RWPE1 (cell line): Measurements from ENCODE around the gene TOR2A.

ENCODE experiments used
- CTCF ChIA-PET: fragments of 350-600 bp; sonication (Branson Sonifier 250); formaldehyde crosslinking; extraction: SDS; loops from one replicate; lab custom pipeline; 2021; lab: Yijun Ruan, JAX
- POLR2A ChIA-PET: fragments of 400-600 bp; formaldehyde crosslinking; extraction: SDS; loops from one replicate; lab custom pipeline; 2020; ENCODE audit warnings: antibody characterized with exemption; ENCODE audit not compliant: low non-redundant PET; lab: Yijun Ruan, JAX
- DNase-seq: peaks from one replicate; pipeline ENCODE4 v3.0.0; 2012; ENCODE audit warnings: low spot score
- H3K27ac ChIP-seq: fragments of 450-650 bp; 2 replicates; pipeline ENCODE4 v1.5.1; 2017
- TF ChIP-seq, protein P1 (sequence below): fragments of 450-650 bp; conservative IDR thresholded peaks from 2 replicates; pipeline ENCODE4 v1.5.1; 2017; ENCODE audit warnings: low read depth, mild to moderate bottlenecking

TOR2A gene

DNA sequence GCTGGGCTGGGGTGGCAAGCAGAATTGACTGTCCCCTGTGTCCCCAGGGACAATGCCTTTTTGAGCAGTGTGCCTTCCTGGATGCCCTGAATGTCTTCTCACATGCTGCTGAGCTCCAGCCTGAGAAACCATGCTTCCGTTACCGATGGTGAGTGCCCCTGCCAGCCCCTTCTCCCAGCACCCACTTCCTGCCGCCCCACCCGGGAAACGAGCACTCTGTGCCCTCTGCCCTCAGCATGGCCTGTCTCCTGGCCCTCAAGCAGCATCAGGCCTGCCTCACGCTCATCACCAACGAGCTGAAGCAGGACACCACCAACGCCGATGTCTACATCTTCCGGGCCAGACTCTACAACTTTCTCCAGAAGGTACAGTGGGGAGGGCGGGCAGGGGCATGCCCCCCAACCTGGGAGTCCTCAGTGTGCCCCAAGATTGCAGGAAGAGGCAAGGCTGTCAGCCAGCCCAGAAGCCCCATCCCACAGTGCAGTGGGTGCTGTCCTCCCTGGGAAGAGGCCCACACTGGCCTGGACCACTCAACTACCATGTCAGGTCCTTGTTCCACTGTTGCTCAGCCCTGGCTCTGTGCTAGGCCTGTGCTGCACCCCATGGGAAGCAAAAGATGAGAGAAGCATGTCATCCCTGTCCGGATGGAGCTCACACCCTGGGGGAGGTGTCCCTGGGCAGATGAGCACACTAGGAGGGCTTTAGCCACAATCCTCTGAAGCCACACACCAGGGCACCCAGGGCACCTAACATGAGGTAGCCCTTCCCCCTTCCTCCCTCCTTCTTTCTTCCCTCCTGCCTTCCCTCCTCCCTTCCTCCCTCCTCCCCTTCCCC lies 14.8 kb downstream of the TOR2A start:
- CTCF ChIA-PET, result interaction anchor here (5.6 kb wide), 1 partner anchor 14 kb away, joined by 30 read pairs; the partner anchor contains the start of gene TOR2A
- POLR2A ChIA-PET, result no interaction called here
- no peak for DNase-seq
- TF ChIP-seq, protein P1, sequence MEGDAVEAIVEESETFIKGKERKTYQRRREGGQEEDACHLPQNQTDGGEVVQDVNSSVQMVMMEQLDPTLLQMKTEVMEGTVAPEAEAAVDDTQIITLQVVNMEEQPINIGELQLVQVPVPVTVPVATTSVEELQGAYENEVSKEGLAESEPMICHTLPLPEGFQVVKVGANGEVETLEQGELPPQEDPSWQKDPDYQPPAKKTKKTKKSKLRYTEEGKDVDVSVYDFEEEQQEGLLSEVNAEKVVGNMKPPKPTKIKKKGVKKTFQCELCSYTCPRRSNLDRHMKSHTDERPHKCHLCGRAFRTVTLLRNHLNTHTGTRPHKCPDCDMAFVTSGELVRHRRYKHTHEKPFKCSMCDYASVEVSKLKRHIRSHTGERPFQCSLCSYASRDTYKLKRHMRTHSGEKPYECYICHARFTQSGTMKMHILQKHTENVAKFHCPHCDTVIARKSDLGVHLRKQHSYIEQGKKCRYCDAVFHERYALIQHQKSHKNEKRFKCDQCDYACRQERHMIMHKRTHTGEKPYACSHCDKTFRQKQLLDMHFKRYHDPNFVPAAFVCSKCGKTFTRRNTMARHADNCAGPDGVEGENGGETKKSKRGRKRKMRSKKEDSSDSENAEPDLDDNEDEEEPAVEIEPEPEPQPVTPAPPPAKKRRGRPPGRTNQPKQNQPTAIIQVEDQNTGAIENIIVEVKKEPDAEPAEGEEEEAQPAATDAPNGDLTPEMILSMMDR, result no peak
- peak overlapping the region; percentile 95 for H3K27ac ChIP-seq

DNA sequence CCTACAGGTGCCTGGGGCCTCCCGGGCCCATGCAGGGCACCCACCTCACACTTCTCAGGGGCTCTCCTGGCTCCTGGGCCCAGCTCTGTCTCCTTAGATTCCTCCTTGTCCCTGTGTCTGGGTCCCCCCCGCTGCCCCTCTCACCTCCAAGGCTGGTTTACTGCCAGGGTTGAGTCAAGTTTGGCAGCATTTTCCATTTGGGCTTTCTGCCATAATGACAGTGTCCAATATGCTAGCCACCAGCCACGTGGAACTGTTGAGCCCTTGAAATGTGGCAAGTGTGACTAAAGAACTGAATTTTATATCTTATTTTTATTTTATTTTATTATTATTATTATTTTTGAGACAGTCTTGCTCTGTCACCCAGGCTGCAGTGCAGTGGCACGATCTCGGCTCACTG lies 17.3 kb downstream of the TOR2A start:
- DNase-seq, result no peak
- TF ChIP-seq, protein P1, result no peak
- ChIA-PET CTCF (interaction anchor here (0.6 to 0.7 kb wide), 2 partner anchors 97 to 129 kb away, joined by 3 read pairs; no protein-coding TSS in a partner anchor), POLR2A (no interaction called here)
- H3K27ac ChIP-seq, result peak overlapping the region; percentile 95

DNA sequence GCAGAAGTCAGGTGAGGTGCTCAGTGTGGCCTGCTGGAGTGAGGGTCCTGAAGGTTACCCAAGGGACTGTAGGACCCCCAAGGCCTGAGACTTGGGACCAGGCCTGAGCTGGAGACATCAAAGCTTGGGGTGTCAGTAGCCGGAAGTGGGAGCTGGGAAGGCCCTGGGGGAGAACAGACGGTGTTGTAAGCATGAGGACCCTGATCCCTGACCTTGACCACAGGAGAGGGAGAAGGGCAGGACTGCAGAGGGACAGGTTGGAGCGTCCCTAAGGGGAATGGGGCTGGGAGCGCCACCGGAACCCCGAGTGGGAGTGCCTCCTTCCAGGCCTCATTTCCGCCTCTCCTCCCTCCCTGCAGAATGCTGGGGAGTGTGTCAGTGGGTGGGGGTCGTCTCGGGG lies 18.7 kb downstream of the TOR2A start:
- peak overlapping the region; percentile 95 for H3K27ac ChIP-seq
- POLR2A ChIA-PET, result interaction anchor here (0.5 kb wide), 2 partner anchors 11 to 814 kb away, joined by 3 read pairs; no protein-coding TSS in a partner anchor

DNA sequence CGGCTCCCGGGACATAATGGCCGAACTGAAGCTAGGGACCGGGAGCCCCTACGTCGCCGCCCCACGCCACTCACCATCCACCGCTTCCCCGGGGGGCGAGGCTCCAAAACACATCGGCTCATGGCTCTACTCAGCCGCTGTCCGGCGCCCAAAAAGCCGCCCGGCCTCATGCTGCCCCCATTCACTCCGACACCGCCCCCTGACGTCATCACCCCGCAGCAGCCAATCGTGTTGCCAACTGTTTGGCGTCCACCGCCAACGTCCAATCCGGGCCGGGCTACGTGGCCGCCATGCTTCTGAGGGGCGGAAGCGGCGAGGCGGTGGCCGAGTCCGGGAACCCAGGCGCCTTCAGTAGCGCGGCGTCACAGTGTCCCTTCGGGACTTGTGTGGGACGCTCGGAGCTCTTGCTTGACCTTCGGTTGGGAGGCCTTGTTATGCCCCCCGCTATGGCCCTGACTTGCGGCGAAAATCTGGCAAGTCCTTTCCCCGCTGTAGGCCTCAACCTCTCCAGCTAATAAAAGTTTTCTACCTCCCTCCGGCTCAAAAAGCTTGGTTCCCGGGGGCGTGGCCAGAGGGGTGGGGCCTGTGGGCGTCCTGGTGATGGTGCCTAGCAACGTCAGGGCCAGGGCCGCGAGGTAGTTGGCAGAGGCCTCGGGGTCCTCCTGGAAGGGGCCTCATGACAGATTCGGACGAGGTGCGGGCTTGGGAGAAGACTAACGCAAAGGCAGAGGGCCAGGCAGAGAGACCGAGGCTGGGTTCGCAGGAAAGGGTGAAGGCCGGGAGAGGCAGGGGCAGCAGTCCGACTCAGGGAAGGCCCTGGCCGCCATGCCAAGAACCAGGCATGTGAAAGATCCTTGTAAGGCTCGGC lies 19.4 kb downstream of the TOR2A start, which contains the start of the genes PTRH1 and TTC16:
TSS of gene PTRH1 (minus strand) at position 194 of the 868 bp plus-strand sequence. CDS start at position 170, 24 bp downstream.
TSS of gene TTC16 (plus strand) at position 610 of the 868 bp plus-strand sequence. CDS start at position 677, 67 bp downstream.
- peak; percentile 100 for DNase-seq
- ChIA-PET POLR2A (interaction anchor here (0.5 to 0.6 kb wide), 2 partner anchors 450 to 815 kb away, joined by 3 read pairs; no protein-coding TSS in a partner anchor), CTCF (interaction anchor here (0.6 to 3.1 kb wide), 4 partner anchors 9 to 63 kb away, joined by 3 to 26 read pairs (median 4); partner anchors contain the start of genes CFAP157 and TOR2A)
- TF ChIP-seq, protein P1, result no peak
- H3K27ac ChIP-seq, result peak within 1 kb of the TSS; percentile 95

More for the DNA sequence above, 18.7 kb downstream of the TOR2A start:
- DNase-seq, result no peak
- CTCF ChIA-PET, result interaction anchor here (1.0 to 3.1 kb wide), 3 partner anchors 10 to 64 kb away, joined by 3 to 26 read pairs (median 3); partner anchors contain the start of genes CFAP157 and TOR2A
- TF ChIP-seq, protein P1, result no peak

DNA sequence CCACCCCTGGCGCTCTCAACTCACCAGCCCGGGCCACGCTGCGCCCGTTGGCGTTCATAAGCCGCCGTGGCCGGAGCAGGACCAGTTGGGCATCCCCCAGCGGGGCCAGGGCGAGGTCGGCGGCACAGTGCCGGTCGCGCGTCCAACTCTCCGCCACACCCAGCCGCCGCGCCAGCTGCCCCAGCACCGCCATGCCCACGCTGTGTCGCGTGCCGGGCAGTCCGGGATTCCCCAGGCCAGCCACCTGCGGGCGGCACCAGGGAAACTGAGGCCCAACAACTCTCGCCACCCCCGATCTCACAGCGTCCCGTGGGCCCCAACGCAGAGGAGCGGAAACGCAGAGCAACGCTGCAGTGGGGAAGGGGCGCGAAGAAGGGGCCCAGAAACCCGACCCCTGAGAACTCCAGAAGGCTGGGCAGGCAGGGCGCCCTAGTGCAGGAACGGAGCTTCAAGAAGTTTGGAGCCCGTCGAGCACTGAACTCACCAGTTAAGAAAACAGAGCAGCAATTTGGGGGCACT lies 20.1 kb downstream of the TOR2A start:
- TF ChIP-seq, protein P1, result no peak
- H3K27ac ChIP-seq, result peak overlapping the region; percentile 95
- ChIA-PET CTCF (interaction anchor here (0.6 to 3.1 kb wide), 5 partner anchors 10 to 63 kb away, joined by 3 to 26 read pairs (median 4); partner anchors contain the start of gene TOR2A), POLR2A (interaction anchor here (0.5 to 0.9 kb wide), 3 partner anchors 16 to 450 kb away, joined by 3 to 4 read pairs (median 3); no protein-coding TSS in a partner anchor)
- peak; percentile 47 for DNase-seq
